Right cardiac atrium (tissue), 5 donors: ENCODE results near the gene RIPOR3. TPM values are rescaled to one million over a fixed set of nuclear protein-coding genes. Genes with fewer than 3 reads are reported as not detected.
"Not testable (repeated sequence)": the region's sequence is repeated elsewhere in the genome, so short reads cannot be mapped to it uniquely, and the experiment has no call there.

Experiments
- ATAC-seq, 2 donors: fragments of 200-7000 bp; cut with Tn5 transposase; one replicate each; pipeline versions ENCODE4 v1.8.0 to v1.9.1; 2020; ENCODE audit warnings: moderate library complexity in 2 of 2, mild to moderate bottlenecking in 1 of 2
- DNase-seq, 3 donors: peaks; one replicate each; pipeline ENCODE4 v3.0.0-alpha.2; 2020
- H3K27ac ChIP-seq: one replicate; pipeline ENCODE4 v1.5.1; 2013; ENCODE audit warnings: mild to moderate bottlenecking, low read length, control low read depth, moderate library complexity
- H3K27me3 ChIP-seq: one replicate; pipeline ENCODE4 v1.6.1; 2013; ENCODE audit not compliant: control insufficient read depth, insufficient read depth
- H3K4me1 ChIP-seq: one replicate; pipeline ENCODE4 v1.6.1; 2013; ENCODE audit warnings: low read length; ENCODE audit not compliant: control insufficient read depth, insufficient read depth
- H3K4me3 ChIP-seq: one replicate; pipeline ENCODE4 v1.5.1; 2013; ENCODE audit warnings: low read length, control low read depth
- H3K9me3 ChIP-seq: one replicate; pipeline ENCODE4 v1.6.1; 2013; ENCODE audit warnings: low read length; ENCODE audit not compliant: control insufficient read depth
- WGBS: extraction: QIAGEN DNeasy Blood & Tissue Kit; methylation state at CpG from one replicate; pipeline ENCODE4 v1.1.7; 2013; 5-methylcytosine and 5-hydroxymethylcytosine counted together
- intact Hi-C, 4 donors: fragments of 100-400 bp; cut with DNase I; formaldehyde crosslinking; loops; one replicate each; pipeline versions ENCODE4 v1.11.0 to v1.14.0; 2022 to 2023
- polyA plus RNA-seq: library from polyadenylated mRNA; stranded (reverse); fragments of 200-250 nt; gene quantifications from one replicate; pipeline ENCODE4 v1.2.3, GENCODE V29; 2013
- total RNA-seq, 4 donors: library from RNA; stranded (reverse); fragmentation: NEBNext Ultra II Directional; extraction: Animal tissue kit (Norgen Biotek cat#: 25700); gene quantifications; one replicate each; pipeline ENCODE4 v1.2.1, GENCODE V29; 2021
- donor health status: healthy with polysubstance abuse.
- donor health status: DM: no; HTN: yes; CAD: no.
- donor health status: DM: no; HTN: no; CAD: no.
- donor health status: DM: no; HTN: yes; CAD: no; lungs with severe emphysema.
- donor health status: DM: yes; HTN: yes; CAD: no.

Gene RIPOR3
- total and polyA plus RNA-seq, 5 donors: 2.1 to 12.9 (median 3.5) TPM

DNA sequence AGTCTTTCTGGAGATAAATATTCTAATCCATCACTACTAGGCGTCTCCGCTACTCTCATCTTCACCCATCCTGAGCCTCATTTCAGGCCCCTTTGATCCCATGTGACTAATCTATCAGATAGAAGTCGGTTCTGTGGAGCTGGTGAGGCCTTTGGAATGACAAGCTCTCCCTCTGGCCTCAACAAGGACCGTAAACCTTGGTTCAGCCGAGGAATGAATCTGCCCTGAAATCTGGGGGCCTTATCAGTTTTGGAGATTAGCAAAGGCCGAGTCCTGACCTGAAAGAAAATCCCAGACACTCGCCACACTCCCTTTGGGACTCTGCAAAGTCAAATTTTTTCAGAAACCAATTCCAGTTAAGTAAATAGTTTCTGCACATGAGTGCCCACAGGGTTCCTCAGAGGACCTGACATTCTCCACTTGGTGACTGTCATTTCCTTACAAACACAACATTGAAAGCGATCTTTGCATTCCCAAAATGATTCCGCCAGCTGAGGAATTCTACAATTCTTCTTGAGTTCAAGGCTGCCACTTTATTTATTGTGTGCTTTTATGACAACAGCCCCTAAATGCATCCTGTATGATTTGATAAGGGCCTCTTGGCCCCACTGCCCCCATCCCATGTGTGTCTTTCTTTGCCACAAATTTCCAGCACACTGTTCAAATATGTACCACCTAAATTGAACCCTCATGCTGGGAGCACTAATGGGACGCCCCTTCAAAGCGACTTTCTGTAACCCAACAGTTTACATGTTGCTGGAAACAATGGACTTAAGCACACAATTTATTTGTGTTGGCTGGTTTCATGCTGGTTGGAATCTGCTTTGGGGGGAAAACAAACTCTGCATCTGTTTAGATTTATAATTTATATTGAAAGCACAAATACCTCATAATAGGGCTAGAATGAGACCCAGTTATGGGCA is 10.0 kb upstream of the RIPOR3 start:
- Histone ChIP-seq H3K27me3 (no peaks in the 10 kb centered on the region), H3K9me3 (no peaks in the 10 kb centered on the region), H3K4me3 (no peak overlapping the region), H3K27ac (no peak overlapping the region), H3K4me1 (no peaks in the 10 kb centered on the region)
- 75% methylated on average over 11 of the region's 11 CpGs for WGBS
- DNase-seq: no peak
- ATAC-seq: no peak
- intact Hi-C loops: loop anchor here in 1 of 4 donors (10.0 kb wide), 1 partner anchor 77 kb away; no protein-coding TSS in a partner anchor

DNA sequence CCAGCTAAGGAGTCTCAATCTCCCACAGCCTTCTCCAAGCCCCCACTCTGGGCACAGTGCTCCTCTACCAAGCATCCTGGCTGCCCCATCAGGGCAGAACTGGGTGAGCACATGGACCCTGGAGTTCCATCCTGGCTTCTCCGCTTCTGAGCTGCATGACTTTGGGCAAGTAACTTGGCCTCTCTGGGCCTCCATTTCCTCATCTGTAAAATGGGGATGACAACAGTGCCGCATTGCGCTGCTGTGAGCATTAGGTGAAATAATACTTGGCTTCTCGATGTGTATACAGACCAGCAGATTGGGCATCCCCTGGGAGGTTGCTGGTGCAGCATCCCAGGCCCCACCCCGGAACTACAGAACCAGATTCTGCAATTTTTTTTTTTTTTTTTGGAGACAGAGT is 8.3 kb upstream of the RIPOR3 start:
- intact Hi-C loops: loop anchor here in 1 of 4 donors (10.0 kb wide), 1 partner anchor 75 kb away; no protein-coding TSS in a partner anchor
- H3K4me3 ChIP-seq: no peak overlapping the region
- no peak for DNase-seq
- H3K27ac ChIP-seq: no peak overlapping the region
- peaks cover 4% of the 10 kb centered on the region for H3K4me1 ChIP-seq
- 96% methylated on average over 5 of the region's 5 CpGs for WGBS
- H3K27me3 ChIP-seq: no peaks in the 10 kb centered on the region
- H3K9me3 ChIP-seq: no peaks in the 10 kb centered on the region
- no peak for ATAC-seq

DNA sequence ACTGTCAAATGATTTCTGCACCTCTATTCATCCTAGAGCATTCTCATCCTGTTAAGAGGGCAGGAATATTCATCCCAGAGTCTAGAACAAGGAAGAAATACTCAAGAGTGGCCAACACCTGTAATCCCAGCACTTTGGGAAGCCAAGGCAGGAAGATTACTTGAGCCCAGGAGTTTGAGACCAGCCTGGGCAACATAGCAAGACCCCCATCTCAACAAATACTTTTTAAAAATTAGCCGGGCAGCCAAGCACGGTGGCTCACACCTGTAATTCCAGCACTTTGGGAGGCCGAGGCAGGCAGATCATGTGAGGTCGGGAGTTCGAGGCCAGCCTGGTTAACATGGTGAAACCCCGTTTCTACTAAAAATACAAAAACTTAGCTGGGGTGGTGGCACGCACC is 6.9 kb upstream of the RIPOR3 start:
- H3K4me1 ChIP-seq, DNase-seq, H3K4me3 ChIP-seq, H3K9me3 ChIP-seq, intact Hi-C loops, ATAC-seq, H3K27me3 ChIP-seq, H3K27ac ChIP-seq: not testable (repeated sequence)
- WGBS: 94% methylated on average over 7 of the region's 7 CpGs

DNA sequence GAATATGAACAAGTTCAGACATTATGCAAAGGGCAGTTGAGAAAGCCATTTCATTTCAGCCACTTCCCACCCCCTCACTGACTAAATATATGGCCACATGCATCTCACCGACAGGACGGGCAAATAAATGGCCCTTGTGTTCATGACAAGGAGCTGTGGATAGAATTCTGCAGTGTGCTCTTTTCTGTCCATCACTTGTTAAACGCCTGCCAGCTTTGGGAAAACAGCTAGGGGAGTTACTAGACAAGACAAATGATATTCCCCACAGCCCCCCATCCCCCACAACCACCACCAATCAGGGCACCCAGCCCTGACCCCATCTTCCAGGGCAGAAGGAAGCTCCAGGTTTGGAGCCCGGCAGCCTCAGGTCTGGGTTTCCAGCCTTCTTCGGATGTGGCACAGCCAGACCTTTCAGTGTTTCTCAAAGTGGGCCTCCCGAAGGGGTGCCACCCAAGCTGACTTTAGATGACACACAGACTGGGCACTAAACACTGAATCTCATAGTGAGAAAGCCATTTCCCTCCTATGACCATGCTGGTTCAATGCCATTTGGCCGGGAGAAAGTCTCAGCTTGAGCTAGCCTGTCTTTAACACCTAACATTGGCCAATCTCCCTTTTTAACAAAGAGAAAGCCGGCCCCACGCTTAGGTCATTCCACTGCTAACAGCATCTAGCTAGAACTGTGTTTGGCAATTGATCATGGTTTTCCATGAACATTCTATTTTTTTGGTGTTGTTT is 4.0 kb upstream of the RIPOR3 start:
- peak in 2 of 3 donors; percentile 44 to 66 for DNase-seq
- Histone ChIP-seq H3K27me3 (no peaks in the 10 kb centered on the region), H3K4me1 (peaks cover 4% of the 10 kb centered on the region), H3K9me3 (no peaks in the 10 kb centered on the region), H3K4me3 (no peak overlapping the region), H3K27ac (peak overlapping the region; percentile 6)
- WGBS: 56% methylated on average over 9 of the region's 9 CpGs
- intact Hi-C loops: no loop called here
- peak; percentile 65 to 70 for ATAC-seq

DNA sequence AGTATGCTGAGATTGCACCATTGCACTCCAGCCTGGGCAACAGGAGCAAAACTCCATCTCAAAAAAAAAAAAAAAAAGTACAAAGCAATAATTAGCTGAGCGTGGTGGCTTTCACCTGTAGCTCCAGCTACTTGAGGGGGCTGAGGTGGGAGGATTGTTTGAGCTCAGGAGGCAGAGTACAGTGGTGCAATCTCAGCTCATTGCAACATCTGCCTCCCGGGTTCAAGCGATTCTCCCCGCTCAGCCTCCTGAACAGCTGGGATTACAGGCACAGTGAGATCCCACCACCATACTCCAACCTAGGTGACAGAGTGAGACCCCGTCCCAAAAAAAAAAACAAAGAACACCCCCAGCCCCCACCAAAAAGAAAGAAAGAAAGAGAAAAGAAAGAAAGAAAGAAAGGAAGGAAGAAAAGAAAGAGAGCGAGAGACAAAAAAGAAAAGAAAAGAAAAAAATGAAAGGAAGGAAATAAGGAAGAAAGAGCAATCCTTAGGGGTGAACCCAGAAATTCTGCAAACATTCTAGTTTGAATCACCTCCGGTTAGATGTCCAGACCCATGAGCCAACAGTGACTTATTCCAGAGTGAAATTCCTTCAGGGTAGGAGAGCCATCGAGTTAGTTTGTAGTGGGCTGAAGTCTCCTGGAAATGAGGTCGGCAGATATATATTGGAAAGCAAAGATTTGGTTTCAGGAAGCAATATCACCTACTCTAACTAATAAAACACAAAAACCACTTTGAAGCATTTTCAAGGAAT is 3.2 kb upstream of the RIPOR3 start:
- Histone ChIP-seq H3K27me3 (no peaks in the 10 kb centered on the region), H3K4me3 (no peak overlapping the region), H3K27ac (no peak overlapping the region), H3K4me1 (peaks cover 4% of the 10 kb centered on the region), H3K9me3 (no peaks in the 10 kb centered on the region)
- ATAC-seq (no peak), DNase-seq (no peak)
- WGBS: 79% methylated on average over 9 of the region's 9 CpGs
- intact Hi-C loops: no loop called here

DNA sequence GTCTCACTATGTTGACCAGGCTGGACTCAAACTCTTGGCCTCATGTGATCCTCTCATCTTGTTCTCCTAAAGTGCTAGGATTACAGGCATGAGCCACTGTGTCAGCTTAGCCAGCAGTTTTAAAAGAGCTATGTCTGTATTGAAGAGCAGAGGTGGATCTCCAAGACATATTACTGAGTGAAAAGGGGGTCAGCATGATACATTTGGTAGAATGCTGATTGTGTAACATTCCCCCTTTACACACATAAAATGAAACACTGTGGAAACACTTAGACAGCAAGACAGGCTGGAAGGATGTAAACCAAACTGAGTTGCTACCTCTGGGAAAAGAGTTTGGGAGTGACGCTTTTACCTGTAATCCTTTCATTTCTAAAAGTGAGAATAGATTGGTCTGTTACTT is 1.7 kb upstream of the RIPOR3 start:
- peaks cover 4% of the 10 kb centered on the region for H3K4me1 ChIP-seq
- H3K4me3 ChIP-seq: no peak overlapping the region
- H3K27me3 ChIP-seq: no peaks in the 10 kb centered on the region
- WGBS: 100% methylated on average over 1 of the region's 1 CpG
- no peaks in the 10 kb centered on the region for H3K9me3 ChIP-seq
- H3K27ac ChIP-seq: no peak overlapping the region
- ATAC-seq: no peak
- intact Hi-C loops: no loop called here
- no peak for DNase-seq

DNA sequence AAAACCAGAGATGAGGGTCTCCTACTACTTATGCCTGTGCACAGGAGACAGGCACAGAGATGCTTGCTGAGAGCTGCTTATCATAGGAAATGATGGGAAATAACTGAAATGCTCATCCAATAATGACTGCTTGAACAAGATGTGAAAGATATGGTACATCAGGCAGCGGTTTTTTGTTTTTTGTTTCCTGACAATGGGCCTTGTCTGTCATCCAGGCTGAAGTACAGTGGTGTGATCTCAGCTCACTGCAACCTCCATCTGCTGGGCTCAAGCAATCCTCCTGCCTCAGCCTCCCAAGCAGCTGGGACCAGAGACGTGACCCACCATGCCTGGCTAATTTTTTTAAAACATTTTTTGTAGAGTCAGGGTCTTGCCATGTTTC is 1.2 kb upstream of the RIPOR3 start:
- no peak for ATAC-seq
- Histone ChIP-seq H3K4me3 (no peak overlapping the region), H3K9me3 (no peaks in the 10 kb centered on the region), H3K27me3 (no peaks in the 10 kb centered on the region), H3K27ac (no peak overlapping the region), H3K4me1 (peaks cover 4% of the 10 kb centered on the region)
- no peak for DNase-seq
- WGBS: 85% methylated on average over 2 of the region's 2 CpGs
- intact Hi-C loops: no loop called here

DNA sequence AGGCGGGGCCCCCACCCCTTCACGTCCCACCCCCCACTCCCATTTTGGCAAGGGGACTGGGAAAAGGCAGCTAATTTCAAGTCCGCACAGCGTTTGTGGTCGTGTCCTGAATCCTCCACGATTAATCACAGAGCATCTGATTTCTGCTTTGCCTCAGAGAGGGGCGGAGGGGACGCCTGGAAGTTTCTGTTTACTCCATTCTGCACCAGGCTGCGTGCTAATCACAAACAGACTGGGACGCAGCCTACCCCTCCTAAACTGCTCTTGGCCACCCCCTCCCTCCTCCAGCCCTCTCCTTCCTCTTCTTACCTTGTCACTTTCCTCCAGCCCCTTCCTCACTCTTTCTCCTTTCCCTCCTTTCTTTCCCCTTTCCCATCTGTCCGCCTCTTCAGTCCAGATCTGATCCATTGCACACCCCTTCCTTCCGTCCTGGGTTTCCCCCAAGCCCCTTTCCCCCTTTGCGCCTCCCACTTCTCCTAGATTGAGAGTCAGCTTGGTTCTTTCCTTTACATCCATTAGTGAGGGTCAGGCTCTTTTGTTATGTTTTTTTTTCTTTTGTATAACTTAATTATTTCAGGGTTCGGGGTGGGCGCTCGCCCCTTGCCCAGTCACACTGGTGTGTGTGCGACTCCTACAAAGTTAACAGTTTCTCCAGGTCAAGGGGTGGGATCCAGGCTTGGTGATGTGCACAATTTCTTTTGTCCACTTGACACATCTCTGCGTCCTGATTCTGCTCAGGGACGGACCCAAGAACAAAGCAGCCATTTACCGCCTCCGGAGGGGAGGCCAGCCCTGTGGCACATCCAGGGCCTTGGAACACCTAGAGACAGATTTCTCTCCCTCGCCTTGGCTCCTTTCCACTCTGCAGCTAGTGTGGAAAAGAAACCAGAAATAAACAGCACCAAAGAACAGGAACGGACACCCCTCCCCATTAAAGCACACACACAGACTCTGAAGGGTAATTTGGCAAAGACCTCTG is 520 bp upstream of the RIPOR3 start:
- no peak for DNase-seq
- WGBS: 35% methylated on average over 23 of the region's 23 CpGs
- peak overlapping the region; percentile 59 for H3K4me3 ChIP-seq
- peaks cover 4% of the 10 kb centered on the region for H3K4me1 ChIP-seq
- no peaks in the 10 kb centered on the region for H3K27me3 ChIP-seq
- no peaks in the 10 kb centered on the region for H3K9me3 ChIP-seq
- peak overlapping the region; percentile 13 for H3K27ac ChIP-seq
- intact Hi-C loops: no loop called here
- peak in 1 of 2 donors; percentile 28 for ATAC-seq

DNA sequence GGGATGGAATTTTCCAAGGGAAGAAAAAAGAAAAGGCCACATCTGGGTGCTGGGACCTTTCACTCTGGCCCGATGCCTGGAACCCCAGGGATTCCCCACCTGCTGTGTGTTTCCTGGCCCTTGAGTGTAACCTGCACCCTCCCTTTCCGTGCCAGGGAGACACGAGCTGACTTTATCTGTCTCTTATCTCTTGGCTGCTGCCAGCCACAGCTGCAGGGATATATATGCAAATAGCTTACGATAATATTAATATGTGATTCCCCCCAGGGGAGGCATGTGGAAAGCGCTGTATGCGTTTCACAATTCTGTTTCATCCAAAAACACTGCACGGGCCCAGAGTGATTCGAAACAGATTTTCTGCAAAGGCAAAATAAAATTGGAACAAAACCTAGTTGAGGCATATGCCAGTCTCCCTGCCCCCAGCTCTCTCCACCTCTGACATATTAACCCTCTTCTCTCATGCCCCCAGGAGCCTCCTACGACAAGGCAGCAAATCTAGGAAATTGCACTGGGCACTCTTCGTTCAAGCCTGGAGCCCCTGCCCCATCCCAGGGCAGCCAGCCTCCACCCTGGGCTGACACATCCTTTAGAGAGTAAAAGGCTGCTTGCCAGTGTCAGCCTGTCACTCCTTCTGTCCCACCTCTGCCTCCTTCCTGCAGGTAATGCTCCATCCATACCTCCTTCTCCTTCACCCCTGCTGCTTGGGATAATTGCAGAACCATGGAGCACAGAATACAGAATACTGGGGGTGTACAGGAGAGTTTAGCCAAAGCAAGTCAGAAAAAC is 1.3 kb downstream of the RIPOR3 start:
- Histone ChIP-seq H3K4me1 (no peaks in the 10 kb centered on the region), H3K27ac (peak overlapping the region; percentile 8), H3K27me3 (no peaks in the 10 kb centered on the region), H3K4me3 (peak overlapping the region; percentile 59), H3K9me3 (no peaks in the 10 kb centered on the region)
- ATAC-seq: peak; percentile 41 to 49
- peak in 1 of 3 donors; percentile 34 for DNase-seq
- intact Hi-C loops: no loop called here
- 30% methylated on average over 10 of the region's 10 CpGs for WGBS
